ENCODE data around the gene CXCL16.

DNA sequence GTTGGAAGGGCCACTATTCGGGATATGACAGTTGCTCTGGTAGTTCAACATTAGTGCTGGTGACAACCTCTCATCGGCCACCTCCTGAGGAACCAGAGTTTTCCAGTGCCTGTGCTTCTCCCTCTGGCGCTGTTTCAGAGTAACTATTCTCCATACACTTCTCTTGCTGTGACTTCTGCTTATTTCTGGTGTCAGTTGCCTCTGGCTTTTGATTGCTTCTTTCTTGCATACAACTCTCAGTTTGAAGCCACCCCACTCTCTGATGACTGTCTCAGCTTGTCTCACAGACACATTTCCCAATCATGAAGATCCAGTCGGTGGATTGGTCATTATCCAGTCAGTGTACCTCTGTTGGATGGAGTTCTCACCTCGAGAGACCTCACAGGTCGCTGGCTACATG, 28.6 kb upstream of the CXCL16 start:
- TF ChIP-seq POLR2A (IDR thresholded peaks at IDR 0.05), result peak in 1 of 3 donors; percentile 29
- TF ChIP-seq, protein P1, sequence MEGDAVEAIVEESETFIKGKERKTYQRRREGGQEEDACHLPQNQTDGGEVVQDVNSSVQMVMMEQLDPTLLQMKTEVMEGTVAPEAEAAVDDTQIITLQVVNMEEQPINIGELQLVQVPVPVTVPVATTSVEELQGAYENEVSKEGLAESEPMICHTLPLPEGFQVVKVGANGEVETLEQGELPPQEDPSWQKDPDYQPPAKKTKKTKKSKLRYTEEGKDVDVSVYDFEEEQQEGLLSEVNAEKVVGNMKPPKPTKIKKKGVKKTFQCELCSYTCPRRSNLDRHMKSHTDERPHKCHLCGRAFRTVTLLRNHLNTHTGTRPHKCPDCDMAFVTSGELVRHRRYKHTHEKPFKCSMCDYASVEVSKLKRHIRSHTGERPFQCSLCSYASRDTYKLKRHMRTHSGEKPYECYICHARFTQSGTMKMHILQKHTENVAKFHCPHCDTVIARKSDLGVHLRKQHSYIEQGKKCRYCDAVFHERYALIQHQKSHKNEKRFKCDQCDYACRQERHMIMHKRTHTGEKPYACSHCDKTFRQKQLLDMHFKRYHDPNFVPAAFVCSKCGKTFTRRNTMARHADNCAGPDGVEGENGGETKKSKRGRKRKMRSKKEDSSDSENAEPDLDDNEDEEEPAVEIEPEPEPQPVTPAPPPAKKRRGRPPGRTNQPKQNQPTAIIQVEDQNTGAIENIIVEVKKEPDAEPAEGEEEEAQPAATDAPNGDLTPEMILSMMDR (IDR thresholded peaks at IDR 0.05), result no peak
